OCI-LY1 (cell line): ENCODE data around the gene STX11.
"Not testable (repeated sequence)": the region's sequence is repeated elsewhere in the genome, so short reads cannot be mapped to it uniquely, and the experiment has no call there.

Experiments used
- H2AFZ ChIP-seq: fragments of 200-600 bp; sonication (generic), shearing (Covaris generic); 2 replicates; pipeline ENCODE4 v1.6.0; 2014; ENCODE audit warnings: antibody characterized with exemption, mild to moderate bottlenecking, low read length
- H3F3A ChIP-seq: fragments of 200-600 bp; sonication (generic), shearing (Covaris generic); 2 replicates; pipeline ENCODE4 v1.6.0; 2014; ENCODE audit warnings: mild to moderate bottlenecking, antibody characterized with exemption, low read length, moderate library complexity; ENCODE audit not compliant: insufficient read depth
- H3K27ac ChIP-seq: fragments of 200-600 bp; sonication (generic); 2 replicates; pipeline ENCODE4 v1.5.1; 2014; ENCODE audit warnings: low read length, mixed run types, mild to moderate bottlenecking, low read depth; ENCODE audit not compliant: poor library complexity, severe bottlenecking
- H3K27me3 ChIP-seq: fragments of 200-600 bp; sonication (generic); 2 replicates; pipeline ENCODE4 v1.6.0; 2014; ENCODE audit warnings: antibody characterized with exemption, mild to moderate bottlenecking, low read length, moderate library complexity; ENCODE audit not compliant: insufficient read depth
- H3K36me3 ChIP-seq: fragments of 200-600 bp; sonication (generic); 2 replicates; pipeline ENCODE4 v1.6.1; 2014; ENCODE audit warnings: mild to moderate bottlenecking, antibody characterized with exemption, low read length, moderate library complexity, mixed read lengths; ENCODE audit not compliant: insufficient read depth
- H3K4me1 ChIP-seq: fragments of 200-600 bp; sonication (generic); 2 replicates; pipeline ENCODE4 v1.5.1; 2014; ENCODE audit warnings: mild to moderate bottlenecking, low read length, moderate library complexity; ENCODE audit not compliant: insufficient read depth, severe bottlenecking
- H3K4me2 ChIP-seq: fragments of 200-600 bp; sonication (generic), shearing (Covaris generic); 2 replicates; pipeline ENCODE4 v1.6.1; 2014; ENCODE audit warnings: low read length
- H3K4me3 ChIP-seq: fragments of 200-600 bp; sonication (generic); 2 replicates; pipeline ENCODE4 v1.5.1; 2014; ENCODE audit warnings: low read length, low read depth, mild to moderate bottlenecking, mixed read lengths; ENCODE audit not compliant: poor library complexity, severe bottlenecking
- H3K79me2 ChIP-seq: fragments of 200-600 bp; shearing (Covaris generic); 2 replicates; pipeline ENCODE4 v1.6.1; 2016; ENCODE audit warnings: mixed run types, low read length, mixed read lengths; ENCODE audit not compliant: insufficient read depth
- H3K9ac ChIP-seq: fragments of 200-600 bp; sonication (generic), shearing (Covaris generic); 2 replicates; pipeline ENCODE4 v1.6.1; 2014; ENCODE audit warnings: mild to moderate bottlenecking, low read length, mixed read lengths
- H3K9me2 ChIP-seq: fragments of 200-600 bp; sonication (generic), shearing (Covaris generic); 2 replicates; pipeline ENCODE4 v1.6.1; 2014; ENCODE audit warnings: low read depth, mild to moderate bottlenecking, low read length, mixed read lengths
- H3K9me3 ChIP-seq: fragments of 200-600 bp; shearing (Covaris generic); 2 replicates; pipeline ENCODE4 v1.6.1; 2014; ENCODE audit warnings: low read length, mixed read lengths
- H4K20me1 ChIP-seq: fragments of 200-600 bp; sonication (generic), shearing (Covaris generic); 2 replicates; pipeline ENCODE4 v1.6.0; 2016; ENCODE audit warnings: mild to moderate bottlenecking, low read length; ENCODE audit not compliant: insufficient read depth
- EZH2 ChIP-seq: fragments of 200-600 bp; sonication (generic), shearing (Covaris generic); IDR thresholded peaks from 2 replicates; pipeline ENCODE4 v1.8.0; 2017; ENCODE audit warnings: borderline replicate concordance, mixed run types, mild to moderate bottlenecking, antibody characterized with exemption, low read length, moderate library complexity, mixed read lengths
- TF ChIP-seq, protein P1 (sequence below): fragments of 200-600 bp; sonication (generic), shearing (Covaris generic); IDR thresholded peaks from 2 replicates; pipeline ENCODE4 v1.5.1; 2017; ENCODE audit warnings: mild to moderate bottlenecking, antibody characterized with exemption, low read length, moderate library complexity, mixed read lengths

Gene STX11

DNA sequence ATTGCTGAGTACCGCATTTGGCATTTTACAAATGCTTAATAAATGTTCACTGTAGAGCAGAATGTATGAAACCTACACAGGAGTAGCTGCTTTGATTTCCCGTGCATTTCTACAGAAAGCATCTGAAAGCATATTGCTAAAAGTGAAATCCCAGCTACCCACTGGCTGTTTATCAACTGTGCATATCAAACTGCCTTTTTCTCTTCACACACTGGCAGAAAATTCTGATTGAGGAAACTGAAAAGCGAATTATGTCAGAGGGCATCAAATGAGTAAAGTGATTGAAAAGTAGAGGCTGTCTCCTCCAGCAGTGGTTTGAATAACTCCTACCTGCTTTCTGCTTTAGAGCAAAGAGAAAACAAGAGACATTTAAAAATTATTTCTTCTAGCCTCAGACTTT lies 28.0 kb downstream of the STX11 start:
- H3K79me2 ChIP-seq = no peaks in the 10 kb centered on the region
- H3F3A ChIP-seq = no peaks in the 10 kb centered on the region
- no peaks in the 10 kb centered on the region for H4K20me1 ChIP-seq
- no peaks in the 10 kb centered on the region for H3K9me3 ChIP-seq
- no peak overlapping the region for H3K27ac ChIP-seq
- H2AFZ ChIP-seq = no peak overlapping the region
- H3K4me3 ChIP-seq = no peak overlapping the region
- no peaks in the 10 kb centered on the region for H3K9me2 ChIP-seq
- no peaks in the 10 kb centered on the region for H3K36me3 ChIP-seq
- H3K4me1 ChIP-seq = no peaks in the 10 kb centered on the region
- no peaks in the 10 kb centered on the region for H3K27me3 ChIP-seq
- TF ChIP-seq, protein P1, sequence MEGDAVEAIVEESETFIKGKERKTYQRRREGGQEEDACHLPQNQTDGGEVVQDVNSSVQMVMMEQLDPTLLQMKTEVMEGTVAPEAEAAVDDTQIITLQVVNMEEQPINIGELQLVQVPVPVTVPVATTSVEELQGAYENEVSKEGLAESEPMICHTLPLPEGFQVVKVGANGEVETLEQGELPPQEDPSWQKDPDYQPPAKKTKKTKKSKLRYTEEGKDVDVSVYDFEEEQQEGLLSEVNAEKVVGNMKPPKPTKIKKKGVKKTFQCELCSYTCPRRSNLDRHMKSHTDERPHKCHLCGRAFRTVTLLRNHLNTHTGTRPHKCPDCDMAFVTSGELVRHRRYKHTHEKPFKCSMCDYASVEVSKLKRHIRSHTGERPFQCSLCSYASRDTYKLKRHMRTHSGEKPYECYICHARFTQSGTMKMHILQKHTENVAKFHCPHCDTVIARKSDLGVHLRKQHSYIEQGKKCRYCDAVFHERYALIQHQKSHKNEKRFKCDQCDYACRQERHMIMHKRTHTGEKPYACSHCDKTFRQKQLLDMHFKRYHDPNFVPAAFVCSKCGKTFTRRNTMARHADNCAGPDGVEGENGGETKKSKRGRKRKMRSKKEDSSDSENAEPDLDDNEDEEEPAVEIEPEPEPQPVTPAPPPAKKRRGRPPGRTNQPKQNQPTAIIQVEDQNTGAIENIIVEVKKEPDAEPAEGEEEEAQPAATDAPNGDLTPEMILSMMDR = no peak
- no peak for TF ChIP-seq EZH2
- H3K9ac ChIP-seq = no peak overlapping the region
- H3K4me2 ChIP-seq = no peak overlapping the region

DNA sequence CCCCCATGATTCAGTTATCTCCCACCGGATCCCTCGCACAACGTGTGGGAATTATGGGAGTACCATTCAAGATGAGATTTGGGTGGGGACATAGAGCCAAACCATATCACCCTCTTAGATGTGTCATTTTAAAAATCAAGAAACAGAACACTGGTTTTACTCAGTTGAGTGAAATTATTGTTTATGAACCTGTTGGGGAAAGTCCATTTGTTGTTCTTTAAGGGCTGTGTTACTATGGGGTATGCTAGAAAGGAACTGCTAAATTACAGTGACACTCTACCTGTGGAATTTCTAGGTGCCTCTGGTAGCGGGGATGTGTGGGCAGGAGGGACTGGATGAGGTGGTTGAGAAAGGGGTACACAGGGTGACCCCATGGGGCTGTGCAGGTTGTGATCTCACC lies 28.9 kb downstream of the STX11 start:
- H3K4me2 ChIP-seq = no peak overlapping the region
- H4K20me1 ChIP-seq = no peaks in the 10 kb centered on the region
- no peak for TF ChIP-seq EZH2
- TF ChIP-seq, protein P1 = no peak
- no peaks in the 10 kb centered on the region for H3K79me2 ChIP-seq
- no peak overlapping the region for H2AFZ ChIP-seq
- H3K9ac ChIP-seq = no peak overlapping the region
- H3K4me3 ChIP-seq = no peak overlapping the region
- no peaks in the 10 kb centered on the region for H3F3A ChIP-seq
- H3K36me3 ChIP-seq = no peaks in the 10 kb centered on the region
- H3K27me3 ChIP-seq = no peaks in the 10 kb centered on the region
- H3K4me1 ChIP-seq = no peaks in the 10 kb centered on the region
- H3K9me3 ChIP-seq = no peaks in the 10 kb centered on the region
- H3K27ac ChIP-seq = no peak overlapping the region
- no peaks in the 10 kb centered on the region for H3K9me2 ChIP-seq

GRCh38 chr6:144179828-144180227 lies 29.5 kb downstream of the STX11 start:
- H3K27me3 ChIP-seq = no peaks in the 10 kb centered on the region
- no peaks in the 10 kb centered on the region for H3K36me3 ChIP-seq
- H3K4me3 ChIP-seq = no peak overlapping the region
- H2AFZ ChIP-seq = no peak overlapping the region
- no peaks in the 10 kb centered on the region for H3K4me1 ChIP-seq
- TF ChIP-seq, protein P1 = no peak
- no peak for TF ChIP-seq EZH2
- H3F3A ChIP-seq = no peaks in the 10 kb centered on the region
- no peaks in the 10 kb centered on the region for H4K20me1 ChIP-seq
- no peaks in the 10 kb centered on the region for H3K9me2 ChIP-seq
- H3K27ac ChIP-seq = no peak overlapping the region
- H3K9ac ChIP-seq = no peak overlapping the region
- no peaks in the 10 kb centered on the region for H3K9me3 ChIP-seq
- H3K4me2 ChIP-seq = no peak overlapping the region
- no peaks in the 10 kb centered on the region for H3K79me2 ChIP-seq

GRCh38 chr6:144180354-144180753 lies 30.0 kb downstream of the STX11 start:
- H3F3A ChIP-seq, H3K27me3 ChIP-seq, H3K9me3 ChIP-seq, H2AFZ ChIP-seq, H3K9ac ChIP-seq, H3K27ac ChIP-seq, H4K20me1 ChIP-seq, H3K79me2 ChIP-seq, H3K36me3 ChIP-seq, H3K4me1 ChIP-seq, H3K4me3 ChIP-seq, H3K4me2 ChIP-seq, H3K9me2 ChIP-seq: not testable (repeated sequence)
